GM12892 (cell line): ENCODE data around the gene HIVEP3.

ENCODE experiments used
- POLR2A ChIP-seq: IDR thresholded peaks from 2 replicates; pipeline ENCODE4 v1.6.1; 2011; ENCODE audit warnings: low read depth, low read length, control low read depth
- POLR2AphosphoS5 ChIP-seq: IDR thresholded peaks from 2 replicates; pipeline ENCODE4 v1.6.1; 2011; ENCODE audit warnings: low read depth, low read length, control low read depth
- TAF1 ChIP-seq: IDR thresholded peaks from 2 replicates; pipeline ENCODE4 v1.6.1; 2011; ENCODE audit warnings: low read depth, mild to moderate bottlenecking, control low read depth, low read length, borderline replicate concordance

GRCh38 chr1:41874903-41875411 lies 43.8 kb downstream of the HIVEP3 start:
- TF ChIP-seq POLR2AphosphoS5 (no peak), POLR2A (no peak), TAF1 (no peak)
